Glutamatergic neuron (in vitro differentiated cells): ENCODE results near the gene NUAK2. TPM values are rescaled to one million over a fixed set of nuclear protein-coding genes. Genes with fewer than 3 reads are reported as not detected.

Experiments used
- DNase-seq: peaks from one replicate; pipeline ENCODE4 v3.0.0; 2022
- H3K27ac Mint-ChIP-seq: one replicate; pipeline ENCODE4 v1.8.0; 2020; ENCODE audit warnings: mild to moderate bottlenecking, mixed read lengths, inconsistent platforms; ENCODE audit not compliant: unreplicated experiment
- H3K27me3 Mint-ChIP-seq: one replicate; pipeline ENCODE4 v1.8.0; 2020; ENCODE audit warnings: mild to moderate bottlenecking, moderate library complexity, mixed read lengths, inconsistent platforms; ENCODE audit not compliant: unreplicated experiment
- H3K36me3 Mint-ChIP-seq: one replicate; pipeline ENCODE4 v1.8.0; 2020; ENCODE audit warnings: mild to moderate bottlenecking, mixed read lengths, inconsistent platforms; ENCODE audit not compliant: unreplicated experiment
- H3K4me1 Mint-ChIP-seq: one replicate; pipeline ENCODE4 v1.8.0; 2020; ENCODE audit warnings: mild to moderate bottlenecking, low read depth, mixed read lengths, inconsistent platforms; ENCODE audit not compliant: unreplicated experiment
- H3K4me3 Mint-ChIP-seq: one replicate; pipeline ENCODE4 v1.8.0; 2020; ENCODE audit warnings: mild to moderate bottlenecking, mixed read lengths, inconsistent platforms; ENCODE audit not compliant: unreplicated experiment
- H3K9me3 Mint-ChIP-seq: one replicate; pipeline ENCODE4 v1.8.0; 2020; ENCODE audit warnings: mild to moderate bottlenecking, moderate library complexity, mixed read lengths, inconsistent platforms; ENCODE audit not compliant: unreplicated experiment
- total RNA-seq: library from RNA; stranded (reverse); fragmentation: NEBNext Ultra II Directional; extraction: Animal tissue kit (Norgen Biotek cat#: 25700); gene quantifications from one replicate; pipeline ENCODE4 v1.2.1, GENCODE V29; 2021; ENCODE audit not compliant: unreplicated experiment
- TF ChIP-seq, protein P1 (sequence below): fragments of 200-600 bp; sonication (generic); IDR thresholded peaks from one replicate; pipeline ENCODE4 v1.5.0; 2021; ENCODE audit not compliant: partially characterized antibody, unreplicated experiment

The NUAK2 gene
- total RNA-seq, 1 donor from 2014 or later, result 8.0 TPM

DNA sequence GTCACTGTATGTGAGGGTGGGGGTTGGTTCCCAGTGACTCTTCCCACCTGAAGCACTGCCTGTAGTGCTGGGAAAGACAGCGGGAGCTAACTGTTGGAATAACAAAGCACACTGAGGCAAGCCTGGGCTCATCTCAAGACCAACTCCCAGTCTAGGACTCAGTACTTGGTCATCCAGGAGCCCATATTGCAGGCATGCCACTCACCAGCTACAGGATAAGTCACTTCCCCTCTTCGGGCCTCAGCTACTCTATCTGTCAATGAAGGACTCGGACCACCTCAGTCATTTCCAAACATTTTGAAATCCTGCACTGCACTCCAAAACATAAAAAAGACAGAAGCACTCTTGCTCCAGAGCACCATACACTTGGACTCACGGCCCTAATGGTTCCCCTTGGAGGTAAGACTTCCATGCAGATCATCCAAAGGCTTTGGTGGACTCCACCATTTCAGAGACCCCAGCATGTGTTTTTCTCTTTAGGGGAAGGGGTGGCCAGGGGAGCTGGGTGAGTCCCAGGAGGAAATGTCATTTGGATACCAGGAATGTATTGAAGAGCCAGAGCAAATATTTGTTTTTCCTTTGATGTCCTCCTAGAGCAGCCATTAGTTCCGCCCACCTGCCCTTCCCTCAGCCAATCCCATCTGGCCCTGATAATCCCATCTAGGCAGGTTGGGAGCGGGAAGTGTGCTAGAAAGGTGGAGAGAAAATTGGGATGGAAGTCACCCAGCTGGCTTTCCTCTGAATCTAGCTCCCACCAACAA, 3.1 kb downstream of the NUAK2 start:
- H3K27me3 Mint-ChIP-seq, result peaks cover 3% of the 10 kb centered on the region
- peaks cover 37% of the 10 kb centered on the region for H3K4me1 Mint-ChIP-seq
- H3K9me3 Mint-ChIP-seq, result peaks cover 3% of the 10 kb centered on the region
- peak overlapping the region; percentile 26 for H3K4me3 Mint-ChIP-seq
- H3K27ac Mint-ChIP-seq, result no peak overlapping the region
- TF ChIP-seq, protein P1, sequence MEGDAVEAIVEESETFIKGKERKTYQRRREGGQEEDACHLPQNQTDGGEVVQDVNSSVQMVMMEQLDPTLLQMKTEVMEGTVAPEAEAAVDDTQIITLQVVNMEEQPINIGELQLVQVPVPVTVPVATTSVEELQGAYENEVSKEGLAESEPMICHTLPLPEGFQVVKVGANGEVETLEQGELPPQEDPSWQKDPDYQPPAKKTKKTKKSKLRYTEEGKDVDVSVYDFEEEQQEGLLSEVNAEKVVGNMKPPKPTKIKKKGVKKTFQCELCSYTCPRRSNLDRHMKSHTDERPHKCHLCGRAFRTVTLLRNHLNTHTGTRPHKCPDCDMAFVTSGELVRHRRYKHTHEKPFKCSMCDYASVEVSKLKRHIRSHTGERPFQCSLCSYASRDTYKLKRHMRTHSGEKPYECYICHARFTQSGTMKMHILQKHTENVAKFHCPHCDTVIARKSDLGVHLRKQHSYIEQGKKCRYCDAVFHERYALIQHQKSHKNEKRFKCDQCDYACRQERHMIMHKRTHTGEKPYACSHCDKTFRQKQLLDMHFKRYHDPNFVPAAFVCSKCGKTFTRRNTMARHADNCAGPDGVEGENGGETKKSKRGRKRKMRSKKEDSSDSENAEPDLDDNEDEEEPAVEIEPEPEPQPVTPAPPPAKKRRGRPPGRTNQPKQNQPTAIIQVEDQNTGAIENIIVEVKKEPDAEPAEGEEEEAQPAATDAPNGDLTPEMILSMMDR, result no peak
- no peaks in the 10 kb centered on the region for H3K36me3 Mint-ChIP-seq
- DNase-seq, result no peak

GRCh38 chr1:205317311-205317917, 4.1 kb downstream of the NUAK2 start:
- H3K4me1 Mint-ChIP-seq, result peaks cover 44% of the 10 kb centered on the region
- H3K36me3 Mint-ChIP-seq, result no peaks in the 10 kb centered on the region
- DNase-seq, result no peak
- H3K27ac Mint-ChIP-seq, result no peak overlapping the region
- H3K27me3 Mint-ChIP-seq, result peaks cover 7% of the 10 kb centered on the region
- H3K4me3 Mint-ChIP-seq, result no peak overlapping the region
- TF ChIP-seq, protein P1, result no peak
- peaks cover 7% of the 10 kb centered on the region for H3K9me3 Mint-ChIP-seq

GRCh38 chr1:205316161-205316566, 5.4 kb downstream of the NUAK2 start:
- Mint-ChIP-seq H3K4me1 (peaks cover 44% of the 10 kb centered on the region), H3K36me3 (no peaks in the 10 kb centered on the region), H3K4me3 (no peak overlapping the region), H3K27me3 (peaks cover 7% of the 10 kb centered on the region), H3K27ac (no peak overlapping the region), H3K9me3 (peaks cover 7% of the 10 kb centered on the region)
- TF ChIP-seq, protein P1, result no peak
- DNase-seq, result no peak

GRCh38 chr1:205315008-205315618, 6.4 kb downstream of the NUAK2 start:
- Mint-ChIP-seq H3K4me1 (peaks cover 44% of the 10 kb centered on the region), H3K4me3 (peak overlapping the region; percentile 20), H3K27me3 (peaks cover 7% of the 10 kb centered on the region), H3K36me3 (no peaks in the 10 kb centered on the region), H3K27ac (peak overlapping the region; percentile 90), H3K9me3 (peaks cover 4% of the 10 kb centered on the region)
- DNase-seq, result no peak
- TF ChIP-seq, protein P1, result no peak
